GM21390 (cell line): ENCODE data around the gene ZNF558.
"Not testable (repeated sequence)": the region's sequence is repeated elsewhere in the genome, so short reads cannot be mapped to it uniquely, and the experiment has no call there.

Experiments
- ATAC-seq: cut with Tn5 transposase; IDR thresholded peaks from one replicate; pipeline ENCODE4 v1.9.1; 2021; ENCODE audit not compliant: unreplicated experiment

ZNF558 gene

GRCh38 chr19:8811315-8812172, 20.6 kb downstream of the ZNF558 start:
- no peak for ATAC-seq

- no peak for ATAC-seq
Measured at GRCh38 chr19:8806661-8807060, 25.4 kb downstream of the ZNF558 start.

GRCh38 chr19:8794823-8795222, 37.3 kb downstream of the ZNF558 start:
- no peak for ATAC-seq

GRCh38 chr19:8773587-8773986, 58.5 kb downstream of the ZNF558 start:
- not testable (repeated sequence) for ATAC-seq

- not testable (repeated sequence) for ATAC-seq
Measured at GRCh38 chr19:8769265-8769664, 62.8 kb downstream of the ZNF558 start.

DNA sequence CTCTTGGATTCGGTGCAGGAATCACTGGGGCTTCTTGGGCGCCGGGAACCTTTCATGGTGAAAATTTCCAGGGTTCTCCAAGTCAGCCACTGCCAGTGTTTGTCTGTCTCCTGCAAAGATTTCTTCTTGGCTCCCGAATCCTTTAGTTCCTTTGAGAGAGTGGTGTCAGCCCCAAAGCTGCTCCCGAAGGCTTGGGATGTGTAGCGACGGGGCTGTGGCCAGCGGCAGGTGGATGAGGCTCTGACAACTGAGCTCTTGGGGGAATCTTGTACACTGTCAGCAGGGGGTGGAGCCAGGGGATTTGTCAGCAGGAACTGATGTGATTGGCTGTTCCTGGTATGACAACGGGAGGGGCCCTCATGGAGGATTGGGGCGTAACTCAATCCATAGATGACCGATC, 64.8 kb downstream of the ZNF558 start:
- ATAC-seq, result not testable (repeated sequence)
